HCT116 (cell line): Measurements from ENCODE around the gene ERG. TPM values are rescaled to one million over a fixed set of nuclear protein-coding genes. Genes with fewer than 3 reads are reported as not detected.

ENCODE experiments used
- ATAC-seq: fragments of 200-7000 bp; cut with Tn5 transposase; 2 replicates; pipeline ENCODE4 v1.9.1; 2020; ENCODE audit warnings: mild to moderate bottlenecking, moderate library complexity
- BruUV-seq: library from RNA; stranded (reverse); fragments of 400-500 nt; replicated peaks from 2 replicates; lab custom pipeline; 2021; lab: Mats Ljungman, UMichigan
- CTCF ChIA-PET: fragments of 300-600 bp; sonication (Branson Sonifier 250); formaldehyde crosslinking; loops from one replicate; lab custom pipeline; 2021; ENCODE audit warnings: antibody characterized with exemption; lab: Charles Lee
- POLR2A ChIA-PET: fragments of 300-600, 350-600 bp; sonication (Branson Sonifier 250); formaldehyde crosslinking; loops from one replicate; lab custom pipeline; 2021; ENCODE audit warnings: antibody characterized with exemption; lab: Charles Lee
- RAD21 ChIA-PET, 2 experiments: fragments of 300-600 bp; sonication (Branson Sonifier 250); formaldehyde crosslinking; loops; one replicate each; lab custom pipeline; 2023; ENCODE audit warnings: low total read pairs in 2 of 2; ENCODE audit not compliant: uncharacterized antibody in 2 of 2, unreplicated experiment in 2 of 2, low non-redundant PET in 1 of 2; lab: Charles Lee
- DNase-seq: peaks from one replicate; pipeline ENCODE4 v3.0.0-alpha.2; 2010; ENCODE audit warnings: low read depth, low spot score
- H2AFZ ChIP-seq: fragments of 200-600 bp; shearing (Covaris generic), sonication (generic); 2 replicates; pipeline ENCODE4 v1.6.1; 2017; ENCODE audit warnings: low read depth, mixed run types, mixed read lengths, antibody characterized with exemption, low read length; ENCODE audit not compliant: poor library complexity, severe bottlenecking
- H3K27ac ChIP-seq: 2 replicates; pipeline ENCODE4 v1.5.1; 2012; ENCODE audit warnings: low read depth, low read length
- H3K27me3 ChIP-seq: fragments of 200-600 bp; sonication (generic); 2 replicates; pipeline ENCODE4 v1.6.1; 2016; ENCODE audit warnings: mixed run types, low read length, mixed read lengths; ENCODE audit not compliant: insufficient read depth
- H3K36me3 ChIP-seq, 2 experiments: fragments of 200-500 bp in 1 of 2; fragments of 200-600 bp in 1 of 2; sonication (Bioruptor generic) in 1 of 2; sonication (generic) in 1 of 2; 2 replicates each; pipeline versions ENCODE4 v1.5.1 to v1.6.1; 2014 to 2016; ENCODE audit warnings: low read length in 2 of 2, inconsistent platforms in 1 of 2, mixed read lengths in 1 of 2, mixed run types in 1 of 2; ENCODE audit not compliant: insufficient read depth in 2 of 2, control insufficient read depth in 1 of 2
- H3K4me1 ChIP-seq, 2 experiments: fragments of 200-600 bp in 1 of 2; sonication (generic) in 1 of 2; 2 replicates each; pipeline versions ENCODE4 v1.5.1 to v1.6.1; 2012 to 2017; ENCODE audit warnings: low read length in 2 of 2, inconsistent platforms in 1 of 2, mild to moderate bottlenecking in 1 of 2, mixed read lengths in 1 of 2, mixed run types in 1 of 2, moderate library complexity in 1 of 2; ENCODE audit not compliant: insufficient read depth in 2 of 2, control insufficient read depth in 1 of 2
- H3K4me2 ChIP-seq: fragments of 200-600 bp; sonication (generic); 2 replicates; pipeline ENCODE4 v1.6.1; 2017; ENCODE audit warnings: mixed run types, low read length, mixed read lengths
- H3K4me3 ChIP-seq, 2 experiments: fragments of 200-600 bp in 1 of 2; sonication (generic) in 1 of 2; replicated peaks in 1 of 2; 2 replicates each; pipeline ENCODE4 v1.5.1; 2011 to 2016; ENCODE audit warnings: low read length in 2 of 2, control low read depth in 1 of 2, low read depth in 1 of 2, mild to moderate bottlenecking in 1 of 2, mixed read lengths in 1 of 2, mixed run types in 1 of 2
- H3K79me2 ChIP-seq: fragments of 200-600 bp; sonication (generic); 2 replicates; pipeline ENCODE4 v1.6.1; 2017; ENCODE audit warnings: mild to moderate bottlenecking, mixed run types, low read length, moderate library complexity, mixed read lengths; ENCODE audit not compliant: insufficient read depth
- H3K9ac ChIP-seq: fragments of 200-600 bp; sonication (generic); 2 replicates; pipeline ENCODE4 v1.6.1; 2016; ENCODE audit warnings: low read length, mixed read lengths
- H3K9me2 ChIP-seq: fragments of 200-600 bp; sonication (generic), shearing (Covaris generic); 2 replicates; pipeline ENCODE4 v1.6.1; 2017; ENCODE audit warnings: mixed run types, mild to moderate bottlenecking, moderate library complexity; ENCODE audit not compliant: insufficient read depth
- H3K9me3 ChIP-seq, 2 experiments: fragments of 200-500 bp in 1 of 2; fragments of 200-600 bp in 1 of 2; sonication (Bioruptor generic) in 1 of 2; sonication (generic) in 1 of 2; 2 replicates each; pipeline ENCODE4 v1.6.1; 2014 to 2017; ENCODE audit warnings: low read length in 2 of 2, mixed read lengths in 2 of 2, inconsistent platforms in 1 of 2, low read depth in 1 of 2, mild to moderate bottlenecking in 1 of 2, mixed run types in 1 of 2, moderate library complexity in 1 of 2; ENCODE audit not compliant: control insufficient read depth in 1 of 2, insufficient read depth in 1 of 2
- H4K20me1 ChIP-seq: fragments of 200-600 bp; sonication (generic), shearing (Covaris generic); 2 replicates; pipeline ENCODE4 v1.6.1; 2017; ENCODE audit warnings: mixed run types, mild to moderate bottlenecking, moderate library complexity; ENCODE audit not compliant: insufficient read depth
- CBX3 ChIP-seq: IDR thresholded peaks from 2 replicates; pipeline ENCODE4 v1.6.1; 2012; ENCODE audit warnings: low read depth
- CEBPB ChIP-seq: IDR thresholded peaks from 2 replicates; pipeline ENCODE4 v1.6.1; 2012; ENCODE audit warnings: low read depth
- EGR1 ChIP-seq: IDR thresholded peaks from 2 replicates; pipeline ENCODE4 v1.6.1; 2012; ENCODE audit warnings: low read depth
- EZH2 ChIP-seq: fragments of 200-600 bp; sonication (generic); IDR thresholded peaks from 2 replicates; pipeline ENCODE4 v1.6.1; 2017; ENCODE audit warnings: antibody characterized with exemption, mixed run types
- FOSL1 ChIP-seq: IDR thresholded peaks from 2 replicates; pipeline ENCODE4 v1.6.1; 2012; ENCODE audit warnings: low read depth
- POLR2AphosphoS5 ChIP-seq: IDR thresholded peaks from 2 replicates; pipeline ENCODE4 v1.6.1; 2011; ENCODE audit warnings: mild to moderate bottlenecking, low read depth, low read length, moderate library complexity
- RAD21 ChIP-seq: IDR thresholded peaks from 2 replicates; pipeline ENCODE4 v1.6.1; 2012; ENCODE audit warnings: low read depth, mild to moderate bottlenecking
- SP1 ChIP-seq: IDR thresholded peaks from 2 replicates; pipeline ENCODE4 v1.6.1; 2012; ENCODE audit warnings: low read depth
- TCF7L2 ChIP-seq: IDR thresholded peaks from 2 replicates; pipeline ENCODE4 v1.7.0; 2011; ENCODE audit warnings: borderline replicate concordance, inconsistent platforms; ENCODE audit not compliant: insufficient read depth, insufficient read length; ENCODE audit errors: extremely low read depth
- YY1 ChIP-seq: IDR thresholded peaks from 2 replicates; pipeline ENCODE4 v1.6.1; 2011; ENCODE audit warnings: low read length, low read depth, moderate library complexity, mild to moderate bottlenecking; ENCODE audit not compliant: insufficient replicate concordance; ENCODE audit errors: extremely low read depth
- ZFX ChIP-seq: fragments of 450-650 bp; IDR thresholded peaks from 2 replicates; pipeline ENCODE4 v1.6.1; 2017
- ZNF274 ChIP-seq: fragments of 200-500 bp; sonication (Bioruptor generic); IDR thresholded peaks from 2 replicates; pipeline ENCODE4 v1.6.1; 2014; ENCODE audit warnings: mild to moderate bottlenecking, low read depth, low read length, inconsistent platforms
- intact Hi-C: fragments of 100-400 bp; cut with micrococcal nuclease; formaldehyde crosslinking; loops from 2 replicates; pipeline ENCODE4 v1.10.0; 2022
- total RNA-seq: library from RNA; stranded (reverse); gene quantifications from one replicate; pipeline ENCODE4 v1.2.1, GENCODE V29; 2021; ENCODE audit not compliant: unreplicated experiment
- TF ChIP-seq, protein P1 (sequence below): IDR thresholded peaks from 2 replicates; pipeline ENCODE4 v1.6.1; 2011; ENCODE audit warnings: mild to moderate bottlenecking, low read length, moderate library complexity; ENCODE audit not compliant: insufficient replicate concordance; ENCODE audit errors: extremely low read depth
- TF ChIP-seq, protein P2 (sequence below), 3 experiments: fragments of 200-600 bp in 1 of 3; sonication (generic) in 1 of 3; IDR thresholded peaks in 2 of 3; conservative IDR thresholded peaks in 1 of 3; 2 replicates each; pipeline ENCODE4 v1.5.1; 2012 to 2017; ENCODE audit warnings: low read depth in 2 of 3, low read length in 2 of 3, antibody characterized with exemption in 1 of 3, borderline replicate concordance in 1 of 3, control low read depth in 1 of 3, mild to moderate bottlenecking in 1 of 3, mixed read lengths in 1 of 3, mixed run types in 1 of 3, moderate library complexity in 1 of 3; ENCODE audit not compliant: insufficient read depth in 1 of 3
- TF ChIP-seq, protein P3 (sequence below): IDR thresholded peaks from 2 replicates; pipeline ENCODE4 v1.6.1; 2012
- TF ChIP-seq, protein P4 (sequence below): IDR thresholded peaks from 2 replicates; pipeline ENCODE4 v1.6.1; 2012; ENCODE audit warnings: low read depth
- TF ChIP-seq, protein P5 (sequence below): IDR thresholded peaks from 2 replicates; pipeline ENCODE4 v1.6.1; 2012

ERG gene
- total RNA-seq, 1 experiment from 2014 or later, result 0.17 TPM

DNA sequence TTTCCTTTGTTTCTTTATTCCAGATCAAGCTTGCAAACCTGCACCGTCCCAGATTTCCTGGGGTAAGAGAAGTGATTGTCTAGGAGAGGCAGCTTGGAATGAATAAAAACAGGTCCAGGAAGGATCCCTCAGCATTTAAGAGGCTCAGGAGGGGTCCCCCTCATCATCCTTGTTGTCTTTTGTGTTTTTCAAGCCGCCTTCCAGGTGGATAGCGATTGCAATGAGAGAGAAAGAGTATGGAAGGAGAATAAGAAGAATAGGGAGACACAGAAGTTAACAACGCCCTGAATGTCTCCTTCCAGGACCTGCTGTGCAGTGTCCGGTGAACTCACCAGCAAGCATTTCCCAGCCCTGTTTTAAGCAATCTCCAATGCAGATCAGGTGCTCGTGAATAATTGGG is 8.5 kb downstream of the ERG start:
- no peaks in the 10 kb centered on the region for H4K20me1 ChIP-seq
- H3K4me1 ChIP-seq, result no peaks in the 10 kb centered on the region
- no peak overlapping the region for H3K4me3 ChIP-seq
- no peak overlapping the region for H3K4me2 ChIP-seq
- no peak for DNase-seq
- no peaks in the 10 kb centered on the region for H3K9me2 ChIP-seq
- H3K79me2 ChIP-seq, result no peaks in the 10 kb centered on the region
- intact Hi-C loops, result no loop called here
- no peak for TF ChIP-seq EZH2
- TF ChIP-seq, protein P1, sequence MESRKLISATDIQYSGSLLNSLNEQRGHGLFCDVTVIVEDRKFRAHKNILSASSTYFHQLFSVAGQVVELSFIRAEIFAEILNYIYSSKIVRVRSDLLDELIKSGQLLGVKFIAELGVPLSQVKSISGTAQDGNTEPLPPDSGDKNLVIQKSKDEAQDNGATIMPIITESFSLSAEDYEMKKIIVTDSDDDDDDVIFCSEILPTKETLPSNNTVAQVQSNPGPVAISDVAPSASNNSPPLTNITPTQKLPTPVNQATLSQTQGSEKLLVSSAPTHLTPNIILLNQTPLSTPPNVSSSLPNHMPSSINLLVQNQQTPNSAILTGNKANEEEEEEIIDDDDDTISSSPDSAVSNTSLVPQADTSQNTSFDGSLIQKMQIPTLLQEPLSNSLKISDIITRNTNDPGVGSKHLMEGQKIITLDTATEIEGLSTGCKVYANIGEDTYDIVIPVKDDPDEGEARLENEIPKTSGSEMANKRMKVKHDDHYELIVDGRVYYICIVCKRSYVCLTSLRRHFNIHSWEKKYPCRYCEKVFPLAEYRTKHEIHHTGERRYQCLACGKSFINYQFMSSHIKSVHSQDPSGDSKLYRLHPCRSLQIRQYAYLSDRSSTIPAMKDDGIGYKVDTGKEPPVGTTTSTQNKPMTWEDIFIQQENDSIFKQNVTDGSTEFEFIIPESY, result no peak
- TF ChIP-seq, protein P2, sequence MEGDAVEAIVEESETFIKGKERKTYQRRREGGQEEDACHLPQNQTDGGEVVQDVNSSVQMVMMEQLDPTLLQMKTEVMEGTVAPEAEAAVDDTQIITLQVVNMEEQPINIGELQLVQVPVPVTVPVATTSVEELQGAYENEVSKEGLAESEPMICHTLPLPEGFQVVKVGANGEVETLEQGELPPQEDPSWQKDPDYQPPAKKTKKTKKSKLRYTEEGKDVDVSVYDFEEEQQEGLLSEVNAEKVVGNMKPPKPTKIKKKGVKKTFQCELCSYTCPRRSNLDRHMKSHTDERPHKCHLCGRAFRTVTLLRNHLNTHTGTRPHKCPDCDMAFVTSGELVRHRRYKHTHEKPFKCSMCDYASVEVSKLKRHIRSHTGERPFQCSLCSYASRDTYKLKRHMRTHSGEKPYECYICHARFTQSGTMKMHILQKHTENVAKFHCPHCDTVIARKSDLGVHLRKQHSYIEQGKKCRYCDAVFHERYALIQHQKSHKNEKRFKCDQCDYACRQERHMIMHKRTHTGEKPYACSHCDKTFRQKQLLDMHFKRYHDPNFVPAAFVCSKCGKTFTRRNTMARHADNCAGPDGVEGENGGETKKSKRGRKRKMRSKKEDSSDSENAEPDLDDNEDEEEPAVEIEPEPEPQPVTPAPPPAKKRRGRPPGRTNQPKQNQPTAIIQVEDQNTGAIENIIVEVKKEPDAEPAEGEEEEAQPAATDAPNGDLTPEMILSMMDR (IDR thresholded peaks at IDR 0.05 in 2 of 3, conservative IDR thresholded peaks at IDR 0.05 in 1 of 3; ENCODE audit: borderline replicate concordance in 1 of 3, insufficient read depth in 1 of 3, low read depth in 2 of 3, low read length in 2 of 3), result no peak
- no peak for TF ChIP-seq YY1
- TF ChIP-seq, protein P3, sequence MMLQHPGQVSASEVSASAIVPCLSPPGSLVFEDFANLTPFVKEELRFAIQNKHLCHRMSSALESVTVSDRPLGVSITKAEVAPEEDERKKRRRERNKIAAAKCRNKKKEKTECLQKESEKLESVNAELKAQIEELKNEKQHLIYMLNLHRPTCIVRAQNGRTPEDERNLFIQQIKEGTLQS, result no peak
- TF ChIP-seq ZFX, result no peak
- TF ChIP-seq TCF7L2, result no peak
- TF ChIP-seq, protein P4, sequence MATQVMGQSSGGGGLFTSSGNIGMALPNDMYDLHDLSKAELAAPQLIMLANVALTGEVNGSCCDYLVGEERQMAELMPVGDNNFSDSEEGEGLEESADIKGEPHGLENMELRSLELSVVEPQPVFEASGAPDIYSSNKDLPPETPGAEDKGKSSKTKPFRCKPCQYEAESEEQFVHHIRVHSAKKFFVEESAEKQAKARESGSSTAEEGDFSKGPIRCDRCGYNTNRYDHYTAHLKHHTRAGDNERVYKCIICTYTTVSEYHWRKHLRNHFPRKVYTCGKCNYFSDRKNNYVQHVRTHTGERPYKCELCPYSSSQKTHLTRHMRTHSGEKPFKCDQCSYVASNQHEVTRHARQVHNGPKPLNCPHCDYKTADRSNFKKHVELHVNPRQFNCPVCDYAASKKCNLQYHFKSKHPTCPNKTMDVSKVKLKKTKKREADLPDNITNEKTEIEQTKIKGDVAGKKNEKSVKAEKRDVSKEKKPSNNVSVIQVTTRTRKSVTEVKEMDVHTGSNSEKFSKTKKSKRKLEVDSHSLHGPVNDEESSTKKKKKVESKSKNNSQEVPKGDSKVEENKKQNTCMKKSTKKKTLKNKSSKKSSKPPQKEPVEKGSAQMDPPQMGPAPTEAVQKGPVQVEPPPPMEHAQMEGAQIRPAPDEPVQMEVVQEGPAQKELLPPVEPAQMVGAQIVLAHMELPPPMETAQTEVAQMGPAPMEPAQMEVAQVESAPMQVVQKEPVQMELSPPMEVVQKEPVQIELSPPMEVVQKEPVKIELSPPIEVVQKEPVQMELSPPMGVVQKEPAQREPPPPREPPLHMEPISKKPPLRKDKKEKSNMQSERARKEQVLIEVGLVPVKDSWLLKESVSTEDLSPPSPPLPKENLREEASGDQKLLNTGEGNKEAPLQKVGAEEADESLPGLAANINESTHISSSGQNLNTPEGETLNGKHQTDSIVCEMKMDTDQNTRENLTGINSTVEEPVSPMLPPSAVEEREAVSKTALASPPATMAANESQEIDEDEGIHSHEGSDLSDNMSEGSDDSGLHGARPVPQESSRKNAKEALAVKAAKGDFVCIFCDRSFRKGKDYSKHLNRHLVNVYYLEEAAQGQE, result no peak
- TF ChIP-seq FOSL1, result no peak
- no peak for TF ChIP-seq SP1
- TF ChIP-seq ZNF274, result no peak
- no peak for TF ChIP-seq CBX3
- no peak for TF ChIP-seq POLR2AphosphoS5
- TF ChIP-seq, protein P5, sequence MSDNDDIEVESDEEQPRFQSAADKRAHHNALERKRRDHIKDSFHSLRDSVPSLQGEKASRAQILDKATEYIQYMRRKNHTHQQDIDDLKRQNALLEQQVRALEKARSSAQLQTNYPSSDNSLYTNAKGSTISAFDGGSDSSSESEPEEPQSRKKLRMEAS, result no peak
- no peak for TF ChIP-seq RAD21
- TF ChIP-seq EGR1, result no peak
- TF ChIP-seq CEBPB, result no peak
- no peak for ATAC-seq
- ChIA-PET POLR2A (no interaction called here), CTCF (no interaction called here), RAD21 (no interaction called here)
- H2AFZ ChIP-seq, result no peak overlapping the region
- H3K9me3 ChIP-seq, result no peaks in the 10 kb centered on the region
- H3K27me3 ChIP-seq, result peaks cover 44% of the 10 kb centered on the region
- no TSS peak for BruUV-seq
- H3K9ac ChIP-seq, result no peak overlapping the region
- no peaks in the 10 kb centered on the region for H3K36me3 ChIP-seq
- no peak overlapping the region for H3K27ac ChIP-seq
